SU-DHL-6 (cell line): ENCODE measurements around the gene STN1.

Experiments used
- H2AFZ ChIP-seq: fragments of 200-600 bp; sonication (generic); 2 replicates; pipeline ENCODE4 v1.6.1; 2014; ENCODE audit warnings: low read depth, mild to moderate bottlenecking, moderate library complexity, mixed read lengths, antibody characterized with exemption, low read length; ENCODE audit not compliant: severe bottlenecking
- H3F3A ChIP-seq: fragments of 200-600 bp; shearing (Covaris generic); 2 replicates; pipeline ENCODE4 v1.6.0; 2016; ENCODE audit warnings: antibody characterized with exemption, mild to moderate bottlenecking; ENCODE audit not compliant: insufficient read depth
- H3K27ac ChIP-seq: fragments of 200-600 bp; sonication (generic); 2 replicates; pipeline ENCODE4 v1.5.1; 2016; ENCODE audit warnings: low read depth, mild to moderate bottlenecking, low read length, moderate library complexity, mixed read lengths
- H3K27me3 ChIP-seq: fragments of 200-600 bp; sonication (generic), shearing (Covaris generic); 2 replicates; pipeline ENCODE4 v1.6.0; 2014; ENCODE audit warnings: mild to moderate bottlenecking, low read length
- H3K36me3 ChIP-seq: fragments of 200-600 bp; sonication (generic); 2 replicates; pipeline ENCODE4 v1.6.1; 2014; ENCODE audit warnings: mild to moderate bottlenecking, low read length, mixed read lengths
- H3K4me2 ChIP-seq: fragments of 300-600, 200-600 bp; shearing (Covaris generic), sonication (generic); 2 replicates; pipeline ENCODE4 v1.6.0; 2014; ENCODE audit warnings: low read length, low read depth, mild to moderate bottlenecking; ENCODE audit not compliant: poor library complexity, severe bottlenecking
- H3K4me3 ChIP-seq: fragments of 200-600 bp; sonication (generic); 2 replicates; pipeline ENCODE4 v1.5.1; 2014; ENCODE audit warnings: antibody characterized with exemption, low read length, mild to moderate bottlenecking, mixed read lengths; ENCODE audit not compliant: insufficient read depth, poor library complexity, severe bottlenecking
- H3K79me2 ChIP-seq: fragments of 200-600 bp; sonication (generic); 2 replicates; pipeline ENCODE4 v1.6.1; 2014; ENCODE audit warnings: mild to moderate bottlenecking, low read length, moderate library complexity; ENCODE audit not compliant: insufficient read depth
- H3K9ac ChIP-seq: fragments of 200-600 bp; sonication (generic); 2 replicates; pipeline ENCODE4 v1.7.0; 2014; ENCODE audit warnings: mild to moderate bottlenecking, low read length
- H3K9me2 ChIP-seq: fragments of 200-600 bp; sonication (generic); replicated peaks from 2 replicates; pipeline ENCODE4 v1.6.1; 2014; ENCODE audit warnings: low read length; ENCODE audit not compliant: insufficient read depth
- H3K9me3 ChIP-seq: fragments of 200-600 bp; sonication (generic); 2 replicates; pipeline ENCODE4 v1.6.1; 2014; ENCODE audit warnings: low read length, mixed read lengths; ENCODE audit not compliant: insufficient read depth
- H4K20me1 ChIP-seq: fragments of 200-600 bp; sonication (generic); 2 replicates; pipeline ENCODE4 v1.6.1; 2014; ENCODE audit warnings: low read depth, mild to moderate bottlenecking, antibody characterized with exemption, low read length, moderate library complexity, mixed read lengths
- CTCF ChIP-seq: fragments of 200-600 bp; sonication (generic); IDR thresholded peaks from one replicate; pipeline ENCODE4 v1.5.1; 2017; ENCODE audit warnings: antibody characterized with exemption, mild to moderate bottlenecking, low read length, moderate library complexity; ENCODE audit not compliant: insufficient read depth, poor library complexity, severe bottlenecking
- EZH2phosphoT487 ChIP-seq: fragments of 200-600 bp; sonication (generic), shearing (Covaris generic); conservative IDR thresholded peaks from 2 replicates; pipeline ENCODE4 v1.6.1; 2018; ENCODE audit warnings: mild to moderate bottlenecking, antibody characterized with exemption, low read length, moderate library complexity, mixed read lengths

The STN1 gene

GRCh38 chr10:103854265-103854685 lies 63.7 kb downstream of the STN1 start:
- H3K36me3 ChIP-seq: no peaks in the 10 kb centered on the region
- no peaks in the 10 kb centered on the region for H4K20me1 ChIP-seq
- H2AFZ ChIP-seq: no peak overlapping the region
- no peaks in the 10 kb centered on the region for H3K9me2 ChIP-seq
- no peaks in the 10 kb centered on the region for H3K79me2 ChIP-seq
- no peaks in the 10 kb centered on the region for H3K27me3 ChIP-seq
- TF ChIP-seq EZH2phosphoT487 (no peak), CTCF (no peak)
- H3K4me2 ChIP-seq: no peak overlapping the region
- H3F3A ChIP-seq: no peaks in the 10 kb centered on the region
- no peak overlapping the region for H3K27ac ChIP-seq
- no peaks in the 10 kb centered on the region for H3K9me3 ChIP-seq
- no peak overlapping the region for H3K9ac ChIP-seq
- no peak overlapping the region for H3K4me3 ChIP-seq

- Histone ChIP-seq H3K9ac (no peak overlapping the region), H3F3A (no peaks in the 10 kb centered on the region), H3K4me2 (no peak overlapping the region), H3K4me3 (no peak overlapping the region), H3K79me2 (no peaks in the 10 kb centered on the region), H2AFZ (no peak overlapping the region), H3K27ac (no peak overlapping the region), H4K20me1 (no peaks in the 10 kb centered on the region), H3K36me3 (no peaks in the 10 kb centered on the region), H3K9me3 (no peaks in the 10 kb centered on the region), H3K27me3 (no peaks in the 10 kb centered on the region), H3K9me2 (no peaks in the 10 kb centered on the region)
- TF ChIP-seq CTCF (no peak), EZH2phosphoT487 (no peak)
Measured at GRCh38 chr10:103853428-103854264, 64.3 kb downstream of the STN1 start.

- no peak overlapping the region for H3K27ac ChIP-seq
- no peak overlapping the region for H2AFZ ChIP-seq
- no peak overlapping the region for H3K4me2 ChIP-seq
- H3K9me3 ChIP-seq: no peaks in the 10 kb centered on the region
- no peaks in the 10 kb centered on the region for H3K36me3 ChIP-seq
- no peaks in the 10 kb centered on the region for H3K79me2 ChIP-seq
- H4K20me1 ChIP-seq: no peaks in the 10 kb centered on the region
- H3F3A ChIP-seq: no peaks in the 10 kb centered on the region
- H3K27me3 ChIP-seq: no peaks in the 10 kb centered on the region
- no peak overlapping the region for H3K4me3 ChIP-seq
- no peak overlapping the region for H3K9ac ChIP-seq
- no peaks in the 10 kb centered on the region for H3K9me2 ChIP-seq
- TF ChIP-seq EZH2phosphoT487 (no peak), CTCF (no peak)
Measured at GRCh38 chr10:103852856-103853255, 65.1 kb downstream of the STN1 start.
